A549 (cell line): Measurements from ENCODE around the gene SHQ1.

Experiments used
- CHD2 ChIP-seq: fragments of 150-350 bp; IDR thresholded peaks from 2 replicates; pipeline ENCODE4 v1.6.1; 2014; ENCODE audit warnings: low read length; ENCODE audit not compliant: partially characterized antibody
- JUN ChIP-seq, 2 experiments: fragments of >200 bp; sonication (Bioruptor Twin); formaldehyde crosslinking; IDR thresholded peaks; 2 replicates in 1 of 2; 3 replicates in 1 of 2; pipeline ENCODE4 v1.6.1; 2016 to 2017
- POLR2A ChIP-seq: IDR thresholded peaks from 2 replicates; pipeline ENCODE4 v1.6.1; 2012; ENCODE audit warnings: mild to moderate bottlenecking, low read length
- ZC3H11A ChIP-seq: fragments of 450-650 bp; IDR thresholded peaks from 2 replicates; pipeline ENCODE4 v1.6.1; 2014; ENCODE audit warnings: antibody characterized with exemption, mild to moderate bottlenecking
- ZFP36 ChIP-seq: fragments of 450-650 bp; IDR thresholded peaks from 2 replicates; pipeline ENCODE4 v1.6.1; 2014; ENCODE audit warnings: borderline replicate concordance; ENCODE audit not compliant: partially characterized antibody
- TF ChIP-seq, protein P1 (sequence below): fragments of >200 bp; sonication (Bioruptor Twin); formaldehyde crosslinking; IDR thresholded peaks from 3 replicates; pipeline ENCODE4 v1.5.1; 2016
- TF ChIP-seq, protein P2 (sequence below): fragments of 450-650 bp; IDR thresholded peaks from 2 replicates; pipeline ENCODE4 v1.6.1; 2014; ENCODE audit warnings: antibody characterized with exemption

DNA sequence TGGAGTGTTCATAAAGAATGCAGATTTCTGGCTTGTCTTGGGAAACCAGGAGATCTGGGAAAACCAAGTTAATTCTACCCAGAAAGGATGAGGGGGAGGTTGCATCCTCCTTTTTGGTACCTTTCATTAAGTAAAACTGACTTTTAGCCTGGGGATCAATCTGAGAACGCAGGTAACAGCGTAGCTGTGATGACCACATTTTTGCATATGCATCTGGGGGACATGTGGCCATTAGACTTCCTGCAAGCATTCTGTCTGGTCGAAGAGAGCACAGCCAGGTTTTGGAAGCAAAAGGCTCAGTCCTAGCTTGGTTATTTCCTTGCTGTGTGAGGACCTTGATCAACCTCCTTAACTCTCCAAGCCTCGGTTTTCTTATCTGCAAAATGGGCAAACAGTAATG, 145.2 kb downstream of the SHQ1 start:
- TF ChIP-seq CHD2 (no peak), JUN (IDR thresholded peaks at IDR 0.05) (no peak), POLR2A (no peak), ZC3H11A (no peak), ZFP36 (no peak)
- TF ChIP-seq, protein P1, sequence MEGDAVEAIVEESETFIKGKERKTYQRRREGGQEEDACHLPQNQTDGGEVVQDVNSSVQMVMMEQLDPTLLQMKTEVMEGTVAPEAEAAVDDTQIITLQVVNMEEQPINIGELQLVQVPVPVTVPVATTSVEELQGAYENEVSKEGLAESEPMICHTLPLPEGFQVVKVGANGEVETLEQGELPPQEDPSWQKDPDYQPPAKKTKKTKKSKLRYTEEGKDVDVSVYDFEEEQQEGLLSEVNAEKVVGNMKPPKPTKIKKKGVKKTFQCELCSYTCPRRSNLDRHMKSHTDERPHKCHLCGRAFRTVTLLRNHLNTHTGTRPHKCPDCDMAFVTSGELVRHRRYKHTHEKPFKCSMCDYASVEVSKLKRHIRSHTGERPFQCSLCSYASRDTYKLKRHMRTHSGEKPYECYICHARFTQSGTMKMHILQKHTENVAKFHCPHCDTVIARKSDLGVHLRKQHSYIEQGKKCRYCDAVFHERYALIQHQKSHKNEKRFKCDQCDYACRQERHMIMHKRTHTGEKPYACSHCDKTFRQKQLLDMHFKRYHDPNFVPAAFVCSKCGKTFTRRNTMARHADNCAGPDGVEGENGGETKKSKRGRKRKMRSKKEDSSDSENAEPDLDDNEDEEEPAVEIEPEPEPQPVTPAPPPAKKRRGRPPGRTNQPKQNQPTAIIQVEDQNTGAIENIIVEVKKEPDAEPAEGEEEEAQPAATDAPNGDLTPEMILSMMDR, result no peak
- TF ChIP-seq, protein P2, sequence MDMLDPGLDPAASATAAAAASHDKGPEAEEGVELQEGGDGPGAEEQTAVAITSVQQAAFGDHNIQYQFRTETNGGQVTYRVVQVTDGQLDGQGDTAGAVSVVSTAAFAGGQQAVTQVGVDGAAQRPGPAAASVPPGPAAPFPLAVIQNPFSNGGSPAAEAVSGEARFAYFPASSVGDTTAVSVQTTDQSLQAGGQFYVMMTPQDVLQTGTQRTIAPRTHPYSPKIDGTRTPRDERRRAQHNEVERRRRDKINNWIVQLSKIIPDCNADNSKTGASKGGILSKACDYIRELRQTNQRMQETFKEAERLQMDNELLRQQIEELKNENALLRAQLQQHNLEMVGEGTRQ, result no peak
